Posterior cingulate gyrus (tissue), 11 donors: ENCODE data around the gene KIF5A.
"Not testable (repeated sequence)": the region's sequence is repeated elsewhere in the genome, so short reads cannot be mapped to it uniquely, and the experiment has no call there.

Experiments used
- DNase-seq, 10 donors: peaks; one replicate each; pipeline versions ENCODE4 v3.0.0 to v3.0.0-alpha.2; 2020 to 2021; ENCODE audit warnings: mixed read lengths in 3 of 10
- intact Hi-C: fragments of 100-400 bp; cut with DNase I; formaldehyde crosslinking; loops from one replicate; pipeline ENCODE4 v1.15.1; 2023

Gene KIF5A

GRCh38 chr12:57612711-57613426 is 63.0 kb downstream of the KIF5A start:
- DNase-seq = peak in 1 of 10 donors; percentile 68
- intact Hi-C loops = no loop called here

- DNase-seq = peak in 1 of 10 donors; percentile 14
- intact Hi-C loops = no loop called here
Measured at GRCh38 chr12:57613427-57614109, 63.7 kb downstream of the KIF5A start.

GRCh38 chr12:57614178-57614947 is 64.5 kb downstream of the KIF5A start:
- peak in 3 of 10 donors; percentile 53 to 89 (median 85) for DNase-seq
- intact Hi-C loops = no loop called here

GRCh38 chr12:57614948-57615500 is 65.2 kb downstream of the KIF5A start:
- intact Hi-C loops = no loop called here
- peak in 1 of 10 donors; percentile 40 for DNase-seq

GRCh38 chr12:57615637-57616036 is 65.8 kb downstream of the KIF5A start:
- no peak for DNase-seq
- intact Hi-C loops = no loop called here

- peak in 2 of 10 donors; percentile 48 to 89 for DNase-seq
- intact Hi-C loops = no loop called here
Measured at GRCh38 chr12:57616383-57617101, 66.7 kb downstream of the KIF5A start.

GRCh38 chr12:57617942-57618341 is 68.1 kb downstream of the KIF5A start:
- no peak for DNase-seq
- intact Hi-C loops = no loop called here

GRCh38 chr12:57618431-57618830 is 68.6 kb downstream of the KIF5A start:
- intact Hi-C loops, DNase-seq: not testable (repeated sequence)

GRCh38 chr12:57618966-57619433 is 69.2 kb downstream of the KIF5A start:
- no peak for DNase-seq
- intact Hi-C loops = no loop called here

- intact Hi-C loops = no loop called here
- DNase-seq = peak in 2 of 10 donors; percentile 74 to 82
Measured at GRCh38 chr12:57619434-57620244, 69.8 kb downstream of the KIF5A start.

GRCh38 chr12:57620245-57620935 is 70.5 kb downstream of the KIF5A start:
- DNase-seq = no peak
- intact Hi-C loops = no loop called here

GRCh38 chr12:57620936-57621496 is 71.2 kb downstream of the KIF5A start:
- intact Hi-C loops = loop anchor here (1.0 kb wide), 1 partner anchor 38 kb away; no protein-coding TSS in a partner anchor
- peak in 2 of 10 donors; percentile 82 to 83 for DNase-seq

- intact Hi-C loops = loop anchor here (1.0 kb wide), 1 partner anchor 38 kb away; no protein-coding TSS in a partner anchor
- DNase-seq = peak in 8 of 10 donors; percentile 59 to 93 (median 74)
Measured at GRCh38 chr12:57621497-57622292, 71.9 kb downstream of the KIF5A start.

- intact Hi-C loops = no loop called here
- no peak for DNase-seq
Measured at GRCh38 chr12:57622293-57623245, 72.7 kb downstream of the KIF5A start.

GRCh38 chr12:57623385-57623784 is 73.5 kb downstream of the KIF5A start:
- DNase-seq = no peak
- intact Hi-C loops = no loop called here

- no peak for DNase-seq
- intact Hi-C loops = no loop called here
Measured at GRCh38 chr12:57623811-57624390, 74.1 kb downstream of the KIF5A start.
